ENCODE results near the gene ORC3. TPM values are rescaled to one million over a fixed set of nuclear protein-coding genes. Genes with fewer than 3 reads are reported as not detected.

The ORC3 gene
- polyA plus RNA-seq, 1 donor (not counting 4 experiments of a cell fraction or from before 2014, with no cell fraction given) = 37.4 TPM

- Histone ChIP-seq H3K27me3 (ENCODE audit: control insufficient read depth, extremely low read depth, insufficient read depth, low read length) (no peaks in the 10 kb centered on the region), H3K4me2 (ENCODE audit: control insufficient read depth, extremely low read depth, insufficient read depth, low read depth, low read length) (no peak overlapping the region), H3K9ac (ENCODE audit: control insufficient read depth, extremely low read depth, insufficient read depth, low read length) (no peak overlapping the region), H4K20me1 (ENCODE audit: control insufficient read depth, extremely low read depth, insufficient read depth, low read length) (no peaks in the 10 kb centered on the region), H3K4me1 (ENCODE audit: control insufficient read depth, extremely low read depth, insufficient read depth, low read length) (no peaks in the 10 kb centered on the region), H3K4me3 (ENCODE audit: control insufficient read depth in 2 of 3, extremely low read depth in 1 of 3, insufficient read depth in 2 of 3, low read depth in 1 of 3, low read length in 3 of 3) (no peak overlapping the region), H3K27ac (ENCODE audit: control insufficient read depth, insufficient read depth, low read length) (no peak overlapping the region), H3K79me2 (ENCODE audit: control insufficient read depth, insufficient read depth, low read length) (no peaks in the 10 kb centered on the region), H3K9me1 (ENCODE audit: control insufficient read depth, extremely low read depth, insufficient read depth, low read length) (no peaks in the 10 kb centered on the region), H3K9me3 (ENCODE audit: control insufficient read depth, low read depth, low read length) (no peaks in the 10 kb centered on the region), H3K36me3 (ENCODE audit: control insufficient read depth in 2 of 2, extremely low read depth in 1 of 2, insufficient read depth in 2 of 2, low read length in 2 of 2) (peaks cover 3 to 8% of the 10 kb centered on the region in 2 experiments), H2AFZ (ENCODE audit: control insufficient read depth, low read length) (no peak overlapping the region)
- FAIRE-seq (no peak), DNase-seq (ENCODE audit: low read depth, low spot score) (no peak)
- dilution Hi-C loops (cut with MboI; ENCODE audit: extremely low pct_ligation_motif_present, low sequenced_read_pairs) = no loop called here
- TF ChIP-seq CTCF (optimal IDR thresholded peaks at IDR 0.05 in 1 of 3, IDR thresholded peaks at IDR 0.05 in 1 of 3, conservative IDR thresholded peaks at IDR 0.05 in 1 of 3; ENCODE audit: extremely low read depth in 1 of 3, insufficient read depth in 2 of 3, low read length in 3 of 3) (no peak), EZH2 (IDR thresholded peaks at IDR 0.05; ENCODE audit: low read length) (no peak)
Measured at GRCh38 chr6:87656857-87657256, 66.9 kb downstream of the ORC3 start.

GRCh38 chr6:87658516-87658915 is 68.6 kb downstream of the ORC3 start:
- H3K9ac ChIP-seq (ENCODE audit: control insufficient read depth, extremely low read depth, insufficient read depth, low read length) = no peak overlapping the region
- peaks cover 3 to 8% of the 10 kb centered on the region in 2 experiments for H3K36me3 ChIP-seq (ENCODE audit: control insufficient read depth in 2 of 2, extremely low read depth in 1 of 2, insufficient read depth in 2 of 2, low read length in 2 of 2)
- H2AFZ ChIP-seq (ENCODE audit: control insufficient read depth, low read length) = no peak overlapping the region
- no peak overlapping the region for H3K27ac ChIP-seq (ENCODE audit: control insufficient read depth, insufficient read depth, low read length)
- no peaks in the 10 kb centered on the region for H3K27me3 ChIP-seq (ENCODE audit: control insufficient read depth, extremely low read depth, insufficient read depth, low read length)
- H3K9me3 ChIP-seq (ENCODE audit: control insufficient read depth, low read depth, low read length) = no peaks in the 10 kb centered on the region
- no peaks in the 10 kb centered on the region for H3K4me1 ChIP-seq (ENCODE audit: control insufficient read depth, extremely low read depth, insufficient read depth, low read length)
- H3K4me2 ChIP-seq (ENCODE audit: control insufficient read depth, extremely low read depth, insufficient read depth, low read depth, low read length) = no peak overlapping the region
- H3K79me2 ChIP-seq (ENCODE audit: control insufficient read depth, insufficient read depth, low read length) = no peaks in the 10 kb centered on the region
- H3K9me1 ChIP-seq (ENCODE audit: control insufficient read depth, extremely low read depth, insufficient read depth, low read length) = no peaks in the 10 kb centered on the region
- H3K4me3 ChIP-seq (ENCODE audit: control insufficient read depth in 2 of 3, extremely low read depth in 1 of 3, insufficient read depth in 2 of 3, low read depth in 1 of 3, low read length in 3 of 3) = no peak overlapping the region
- FAIRE-seq = no peak
- dilution Hi-C loops (cut with MboI; ENCODE audit: extremely low pct_ligation_motif_present, low sequenced_read_pairs) = no loop called here
- DNase-seq (ENCODE audit: low read depth, low spot score) = no peak
- TF ChIP-seq EZH2 (IDR thresholded peaks at IDR 0.05; ENCODE audit: low read length) (no peak), CTCF (optimal IDR thresholded peaks at IDR 0.05 in 1 of 3, IDR thresholded peaks at IDR 0.05 in 1 of 3, conservative IDR thresholded peaks at IDR 0.05 in 1 of 3; ENCODE audit: extremely low read depth in 1 of 3, insufficient read depth in 2 of 3, low read length in 3 of 3) (no peak)
- no peaks in the 10 kb centered on the region for H4K20me1 ChIP-seq (ENCODE audit: control insufficient read depth, extremely low read depth, insufficient read depth, low read length)

Data from keratinocyte (primary cell).